Activated CD8-positive, alpha-beta T cell treated with anti-CD3 and anti-CD28 coated beads for 36 hours (primary cell): ENCODE measurements around the gene CPLANE1. TPM values are rescaled to one million over a fixed set of nuclear protein-coding genes. Genes with fewer than 3 reads are reported as not detected.

ENCODE experiments used
- ATAC-seq: fragments of 200-7000 bp; cut with Tn5 transposase; one replicate; pipeline ENCODE4 v1.10.0; 2021; ENCODE audit warnings: mild to moderate bottlenecking, moderate library complexity
- CTCF ChIA-PET: fragments of 350-600 bp; sonication (Branson Sonifier 250); formaldehyde crosslinking; loops from one replicate; lab custom pipeline; 2021; ENCODE audit warnings: antibody characterized with exemption; lab: Charles Lee
- POLR2A ChIA-PET: fragments of 350-600 bp; sonication (Branson Sonifier 250); formaldehyde crosslinking; loops from one replicate; lab custom pipeline; 2021; ENCODE audit warnings: antibody characterized with exemption; lab: Charles Lee
- DNase-seq: peaks from one replicate; pipeline ENCODE4 v3.0.0-alpha.2; 2020
- H3K27ac Mint-ChIP-seq: one replicate; pipeline ENCODE4 v1.8.0; 2021; ENCODE audit warnings: mild to moderate bottlenecking, mixed read lengths
- H3K27me3 Mint-ChIP-seq: one replicate; pipeline ENCODE4 v1.8.0; 2021; ENCODE audit warnings: mixed read lengths
- H3K36me3 Mint-ChIP-seq: one replicate; pipeline ENCODE4 v1.8.0; 2021; ENCODE audit warnings: low read depth, mixed read lengths
- H3K4me1 Mint-ChIP-seq: one replicate; pipeline ENCODE4 v1.8.0; 2021; ENCODE audit warnings: low read depth, mixed read lengths
- H3K4me3 Mint-ChIP-seq: one replicate; pipeline ENCODE4 v1.8.0; 2021; ENCODE audit warnings: mild to moderate bottlenecking, moderate library complexity, mixed read lengths
- H3K9me3 Mint-ChIP-seq: one replicate; pipeline ENCODE4 v1.8.0; 2021; ENCODE audit warnings: mixed read lengths
- CTCF ChIP-seq: fragments of 200-600 bp; IDR thresholded peaks from one replicate; pipeline ENCODE4 v1.8.0; 2022; ENCODE audit warnings: antibody characterized with exemption, mild to moderate bottlenecking
- intact Hi-C: fragments of 100-400 bp; cut with micrococcal nuclease; formaldehyde crosslinking; loops from one replicate; pipeline ENCODE4 v1.10.0; 2022
- total RNA-seq, 2 experiments: library from RNA; stranded (reverse); gene quantifications; one replicate each; pipeline ENCODE4 v1.2.3, GENCODE V29; 2021

The CPLANE1 gene
- total RNA-seq, 2 experiments from 2014 or later: 4.8 to 4.9 TPM

- intact Hi-C loops: no loop called here
- CTCF ChIA-PET: interaction anchor here (1.0 to 1.3 kb wide), 3 partner anchors 12 to 320 kb away, joined by 3 to 4 read pairs (median 4); no protein-coding TSS in a partner anchor
- TF ChIP-seq CTCF: no peak
These were observed 189.1 kb downstream of the CPLANE1 start for GRCh38 chr5:37060030-37060429.

GRCh38 chr5:37056762-37057161 lies 192.4 kb downstream of the CPLANE1 start:
- peaks cover 27% of the 10 kb centered on the region for H3K36me3 Mint-ChIP-seq
- intact Hi-C loops: no loop called here
- ATAC-seq (no peak), DNase-seq (no peak)
- TF ChIP-seq CTCF: no peak
- H3K9me3 Mint-ChIP-seq: no peaks in the 10 kb centered on the region
- H3K27ac Mint-ChIP-seq: peak overlapping the region; percentile 60
- no peaks in the 10 kb centered on the region for H3K27me3 Mint-ChIP-seq
- H3K4me3 Mint-ChIP-seq: no peak overlapping the region
- ChIA-PET CTCF (no interaction called here), POLR2A (no interaction called here)
- H3K4me1 Mint-ChIP-seq: no peaks in the 10 kb centered on the region

More at GRCh38 chr5:37060030-37060429, 189.1 kb downstream of the CPLANE1 start:
- Mint-ChIP-seq H3K27ac (no peak overlapping the region), H3K4me3 (no peak overlapping the region), H3K36me3 (peaks cover 27% of the 10 kb centered on the region), H3K9me3 (no peaks in the 10 kb centered on the region), H3K4me1 (no peaks in the 10 kb centered on the region), H3K27me3 (no peaks in the 10 kb centered on the region)
- DNase-seq: no peak
- POLR2A ChIA-PET: no interaction called here
- ATAC-seq: no peak

Other genes with a start within 250 kb of the CPLANE1 start
- 10 to 100 TPM; 89.9 to 92.7 TPM for gene NUP155, start 121.7 kb upstream of the CPLANE1 start, total RNA-seq
- 10 to 100 TPM; 30.8 to 32.7 TPM for gene WDR70, start 129.9 kb upstream of the CPLANE1 start, total RNA-seq